Keratinocyte (primary cell): ENCODE data around the gene NDNF. TPM values are rescaled to one million over a fixed set of nuclear protein-coding genes. Genes with fewer than 3 reads are reported as not detected.

Experiments
- DNase-seq: peaks from one replicate; pipeline ENCODE4 v3.0.0-alpha.2; 2011; ENCODE audit warnings: low read depth, missing footprints, low spot score
- FAIRE-seq: peaks from 2 replicates; lab custom pipeline; 2011; peaks lifted over from hg19 to GRCh38; lab: Jason Lieb, UNC
- H2AFZ ChIP-seq: 2 replicates; pipeline ENCODE4 v1.6.0; 2012; ENCODE audit warnings: low read length, control low read depth, inconsistent platforms; ENCODE audit not compliant: control insufficient read depth
- H3K27ac ChIP-seq: 2 replicates; pipeline ENCODE4 v1.5.1; 2011; ENCODE audit warnings: low read length; ENCODE audit not compliant: control insufficient read depth, insufficient read depth
- H3K27me3 ChIP-seq: 3 replicates; pipeline ENCODE4 v1.6.0; 2011; ENCODE audit warnings: low read length; ENCODE audit not compliant: control insufficient read depth, insufficient read depth; ENCODE audit errors: extremely low read depth
- H3K36me3 ChIP-seq, 2 experiments: 2 replicates in 1 of 2; 3 replicates in 1 of 2; pipeline ENCODE4 v1.5.1; 2011; ENCODE audit warnings: low read length in 2 of 2, mild to moderate bottlenecking in 1 of 2; ENCODE audit not compliant: control insufficient read depth in 2 of 2, insufficient read depth in 2 of 2; ENCODE audit errors: extremely low read depth in 1 of 2
- H3K4me1 ChIP-seq: 3 replicates; pipeline ENCODE4 v1.5.1; 2011; ENCODE audit warnings: low read length; ENCODE audit not compliant: control insufficient read depth, insufficient read depth; ENCODE audit errors: extremely low read depth
- H3K4me2 ChIP-seq: 3 replicates; pipeline ENCODE4 v1.6.0; 2011; ENCODE audit warnings: low read depth, low read length; ENCODE audit not compliant: control insufficient read depth, insufficient read depth; ENCODE audit errors: extremely low read depth
- H3K4me3 ChIP-seq, 3 experiments: fragments of 200-600 bp in 1 of 3; sonication (generic) in 1 of 3; 2 replicates in 2 of 3; 3 replicates in 1 of 3; pipeline ENCODE4 v1.5.1; 2011 to 2016; ENCODE audit warnings: low read length in 3 of 3, mild to moderate bottlenecking in 3 of 3, control low read depth in 2 of 3, inconsistent platforms in 1 of 3, low read depth in 1 of 3, mixed read lengths in 1 of 3, mixed run types in 1 of 3, moderate library complexity in 1 of 3; ENCODE audit not compliant: control insufficient read depth in 2 of 3, insufficient read depth in 2 of 3; ENCODE audit errors: extremely low read depth in 1 of 3
- H3K79me2 ChIP-seq: 2 replicates; pipeline ENCODE4 v1.6.0; 2012; ENCODE audit warnings: low read length; ENCODE audit not compliant: control insufficient read depth, insufficient read depth
- H3K9ac ChIP-seq: 3 replicates; pipeline ENCODE4 v1.6.0; 2011; ENCODE audit warnings: low read length; ENCODE audit not compliant: control insufficient read depth, insufficient read depth; ENCODE audit errors: extremely low read depth
- H3K9me1 ChIP-seq: 3 replicates; pipeline ENCODE4 v1.6.0; 2011; ENCODE audit warnings: low read length; ENCODE audit not compliant: control insufficient read depth, insufficient read depth; ENCODE audit errors: extremely low read depth
- H3K9me3 ChIP-seq: 2 replicates; pipeline ENCODE4 v1.5.1; 2012; ENCODE audit warnings: low read depth, low read length; ENCODE audit not compliant: control insufficient read depth
- H4K20me1 ChIP-seq: 3 replicates; pipeline ENCODE4 v1.6.0; 2011; ENCODE audit warnings: low read length; ENCODE audit not compliant: control insufficient read depth, insufficient read depth; ENCODE audit errors: extremely low read depth
- CTCF ChIP-seq, 3 experiments: IDR thresholded peaks in 1 of 3; conservative IDR thresholded peaks in 1 of 3; optimal IDR thresholded peaks in 1 of 3; 2 replicates in 2 of 3; 3 replicates in 1 of 3; pipeline versions ENCODE3 to v1.5.1; 2011; ENCODE audit warnings: low read length in 3 of 3, mild to moderate bottlenecking in 3 of 3, moderate library complexity in 2 of 3, control low read depth in 1 of 3, inconsistent platforms in 1 of 3; ENCODE audit not compliant: insufficient read depth in 2 of 3; ENCODE audit errors: extremely low read depth in 1 of 3
- EZH2 ChIP-seq: IDR thresholded peaks from one replicate; pipeline ENCODE4 v1.6.1; 2012; ENCODE audit warnings: inconsistent platforms, mild to moderate bottlenecking, low read length, moderate library complexity
- dilution Hi-C: fragments of 300-500 bp; cut with MboI; formaldehyde crosslinking; loops from one replicate; pipeline ENCODE4 v1.7.0; 2020; ENCODE audit warnings: low sequenced_read_pairs; ENCODE audit not compliant: extremely low pct_ligation_motif_present
- polyA plus RNA-seq, 5 experiments: library from polyadenylated mRNA; depleted of rRNA in 3 of 5; stranded (reverse) in 3 of 5; stranded (forward) in 1 of 5; unstranded in 1 of 5; fragments of >200 nt; gene quantifications; 1 replicate in 1 of 5; 2 replicates in 3 of 5; 3 replicates in 1 of 5; pipeline versions ENCODE4 v1.2.1 to v1.2.3, GENCODE V29; 2011 to 2012; ENCODE audit warnings: missing spikeins in 2 of 5, low read depth in 1 of 5, low replicate concordance in 1 of 5

The NDNF gene
- polyA plus RNA-seq, 1 donor (not counting 4 experiments of a cell fraction or from before 2014, with no cell fraction given) = not detected

GRCh38 chr4:121054373-121054772 lies 18.0 kb downstream of the NDNF start:
- no peak for TF ChIP-seq CTCF (optimal IDR thresholded peaks at IDR 0.05 in 1 of 3, IDR thresholded peaks at IDR 0.05 in 1 of 3, conservative IDR thresholded peaks at IDR 0.05 in 1 of 3; ENCODE audit: extremely low read depth in 1 of 3, insufficient read depth in 2 of 3, low read length in 3 of 3)
- TF ChIP-seq EZH2 = no peak
- Histone ChIP-seq H3K79me2 (no peaks in the 10 kb centered on the region), H3K9me3 (no peaks in the 10 kb centered on the region), H3K36me3 (no peaks in the 10 kb centered on the region), H3K4me1 (no peaks in the 10 kb centered on the region), H3K9me1 (no peaks in the 10 kb centered on the region), H2AFZ (no peak overlapping the region), H4K20me1 (no peaks in the 10 kb centered on the region), H3K27ac (no peak overlapping the region), H3K27me3 (no peaks in the 10 kb centered on the region), H3K9ac (no peak overlapping the region), H3K4me3 (no peak overlapping the region), H3K4me2 (no peak overlapping the region)
- no peak for DNase-seq
- dilution Hi-C loops = no loop called here
- FAIRE-seq = no peak

GRCh38 chr4:121053601-121054143 lies 18.7 kb downstream of the NDNF start:
- no peak for FAIRE-seq
- no peak for TF ChIP-seq EZH2
- TF ChIP-seq CTCF (optimal IDR thresholded peaks at IDR 0.05 in 1 of 3, IDR thresholded peaks at IDR 0.05 in 1 of 3, conservative IDR thresholded peaks at IDR 0.05 in 1 of 3; ENCODE audit: extremely low read depth in 1 of 3, insufficient read depth in 2 of 3, low read length in 3 of 3) = no peak
- no peaks in the 10 kb centered on the region for H3K79me2 ChIP-seq

More at GRCh38 chr4:121053601-121054143, 18.7 kb downstream of the NDNF start:
- DNase-seq = peak; percentile 2
- Histone ChIP-seq H3K27me3 (no peaks in the 10 kb centered on the region), H2AFZ (no peak overlapping the region), H3K9me3 (no peaks in the 10 kb centered on the region), H3K9ac (no peak overlapping the region), H3K36me3 (no peaks in the 10 kb centered on the region), H3K4me1 (no peaks in the 10 kb centered on the region), H3K4me2 (no peak overlapping the region), H3K4me3 (no peak overlapping the region), H3K27ac (no peak overlapping the region), H3K9me1 (no peaks in the 10 kb centered on the region), H4K20me1 (no peaks in the 10 kb centered on the region)
- dilution Hi-C loops = no loop called here
